HG03439 (cell line): ENCODE results near the gene GNS.
A peak's percentile ranks its signal among the peaks of the same experiment; 100 is the strongest.
"Not testable (repeated sequence)": the region's sequence is repeated elsewhere in the genome, so short reads cannot be mapped to it uniquely, and the experiment has no call there.

Experiments used
- ATAC-seq: cut with Tn5 transposase; IDR thresholded peaks from one replicate; pipeline ENCODE4 v1.9.1; 2021; ENCODE audit warnings: mild to moderate bottlenecking, moderate library complexity; ENCODE audit not compliant: unreplicated experiment

GNS gene

DNA sequence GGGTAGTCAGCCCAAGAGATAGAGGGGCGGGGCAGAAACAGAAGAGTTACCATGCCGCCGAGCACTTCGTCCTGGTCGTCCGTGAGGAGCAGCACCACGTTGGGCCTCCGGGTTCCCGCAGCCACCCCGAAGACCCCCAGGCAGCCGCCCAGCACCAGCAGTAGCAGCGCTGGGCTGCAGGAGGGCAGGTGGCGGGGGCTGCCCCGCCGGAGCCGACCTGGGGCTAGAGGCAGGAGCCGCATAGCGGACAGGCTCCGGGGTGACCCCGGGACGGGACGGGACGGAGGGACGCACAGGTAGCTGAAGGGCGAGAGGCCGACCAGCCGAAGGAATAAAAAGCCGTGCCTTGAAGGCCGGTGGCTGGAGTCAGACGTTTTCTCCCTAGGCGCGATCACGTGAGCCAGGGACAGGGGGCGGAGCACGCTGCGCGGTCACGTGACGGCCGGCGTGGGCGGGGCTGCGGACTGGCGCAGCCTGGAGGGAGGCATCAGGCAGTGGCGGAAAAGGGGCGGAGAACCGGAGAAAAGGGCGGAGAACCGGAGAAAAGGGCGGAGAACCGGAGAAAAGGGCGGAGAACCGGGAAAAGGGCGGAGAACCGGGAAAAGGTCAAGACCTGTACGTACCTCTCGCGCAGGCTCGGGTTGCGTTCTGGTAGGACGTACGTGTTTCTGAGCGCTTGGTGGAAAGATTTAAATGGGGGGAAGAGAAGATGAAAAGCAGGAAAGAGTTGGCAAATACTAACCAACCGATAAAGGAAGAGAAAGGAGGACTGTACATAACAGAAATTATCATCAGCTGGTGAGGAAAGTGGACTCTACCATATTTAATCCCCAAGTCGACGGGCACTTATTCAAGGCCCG, at the start of gene GNS:
TSS of gene GNS (minus strand) at position 372 of the 860 bp plus-strand sequence. CDS start at position 242, 130 bp downstream.
- peak; percentile 88 for ATAC-seq

DNA sequence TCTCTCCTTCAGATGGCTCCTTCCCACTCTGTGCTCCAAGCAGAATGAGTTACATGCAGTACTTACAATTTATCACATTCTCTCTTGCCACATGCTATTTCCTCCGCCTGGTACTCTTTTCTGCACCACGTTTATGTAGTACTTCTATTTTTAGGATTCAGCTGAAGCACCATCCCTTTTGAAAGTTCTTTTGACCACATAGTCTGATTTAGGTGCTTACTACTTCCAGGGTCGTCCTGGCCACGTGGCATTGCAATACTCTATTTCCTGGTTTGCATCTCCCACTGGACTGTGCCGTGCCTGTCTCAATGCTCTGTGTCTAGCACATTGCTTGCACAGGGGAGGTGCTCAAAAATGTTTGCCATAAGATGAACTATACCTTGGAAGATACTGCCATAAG, 48.9 kb upstream of the GNS start:
- no peak for ATAC-seq

DNA sequence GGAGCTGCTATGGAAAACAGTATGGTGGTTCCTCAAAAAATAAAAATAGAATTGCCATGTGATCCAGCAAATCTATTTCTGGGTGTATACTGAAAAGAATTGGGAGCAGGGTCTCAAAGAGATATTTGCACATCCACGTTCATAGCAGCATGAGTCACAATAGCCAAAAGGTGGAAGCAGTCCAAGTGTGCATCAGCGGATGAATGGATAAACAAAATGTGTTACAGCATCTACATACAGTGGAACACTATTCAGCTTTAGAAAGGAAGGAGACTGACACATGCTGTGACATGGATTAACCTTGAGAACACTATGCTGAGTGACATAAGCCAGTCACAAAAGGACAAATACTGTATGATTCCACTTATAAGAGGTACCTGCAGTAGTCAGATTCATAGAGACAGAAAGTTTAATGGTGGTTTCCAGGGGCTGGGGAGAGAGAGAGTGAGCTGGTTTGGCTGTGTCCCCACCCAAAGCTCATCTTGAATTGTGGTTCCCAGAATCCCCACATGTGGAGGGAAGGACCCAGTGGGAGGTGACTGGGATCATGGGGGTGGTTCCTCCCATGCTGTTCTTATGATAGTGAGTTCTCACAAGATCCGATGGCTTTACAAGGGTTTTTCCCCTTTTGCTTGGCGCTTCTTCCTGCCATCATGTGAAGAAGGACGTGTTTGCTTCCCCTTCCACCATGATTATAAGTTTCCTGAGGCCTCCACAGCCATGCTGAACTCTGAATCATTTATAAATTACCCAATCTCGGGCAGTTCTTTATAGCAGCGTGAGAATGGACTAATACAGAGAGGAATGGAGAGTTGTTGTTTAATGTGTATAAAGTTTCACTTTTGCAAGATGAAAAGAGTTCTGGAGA, 47.6 kb upstream of the GNS start:
- ATAC-seq, result no peak

DNA sequence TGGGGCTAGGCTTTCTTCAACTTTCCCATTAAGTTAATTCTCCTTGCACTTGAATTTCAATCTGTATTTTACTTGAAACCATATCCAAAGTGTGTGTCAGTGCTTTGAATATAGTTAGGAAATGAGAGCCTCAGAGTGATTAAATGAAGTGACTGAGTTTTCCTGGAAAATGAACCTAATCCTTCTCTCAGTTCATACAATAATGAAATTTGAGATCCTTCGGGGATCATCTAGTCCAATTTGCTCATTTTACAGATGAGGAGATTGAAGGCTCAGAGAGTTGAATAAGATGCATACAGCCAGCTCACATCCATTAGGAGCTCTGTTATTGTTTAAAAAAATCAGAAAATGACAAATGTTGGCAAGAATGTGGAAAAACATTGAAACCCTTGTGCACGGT, 47.0 kb upstream of the GNS start:
- no peak for ATAC-seq

DNA sequence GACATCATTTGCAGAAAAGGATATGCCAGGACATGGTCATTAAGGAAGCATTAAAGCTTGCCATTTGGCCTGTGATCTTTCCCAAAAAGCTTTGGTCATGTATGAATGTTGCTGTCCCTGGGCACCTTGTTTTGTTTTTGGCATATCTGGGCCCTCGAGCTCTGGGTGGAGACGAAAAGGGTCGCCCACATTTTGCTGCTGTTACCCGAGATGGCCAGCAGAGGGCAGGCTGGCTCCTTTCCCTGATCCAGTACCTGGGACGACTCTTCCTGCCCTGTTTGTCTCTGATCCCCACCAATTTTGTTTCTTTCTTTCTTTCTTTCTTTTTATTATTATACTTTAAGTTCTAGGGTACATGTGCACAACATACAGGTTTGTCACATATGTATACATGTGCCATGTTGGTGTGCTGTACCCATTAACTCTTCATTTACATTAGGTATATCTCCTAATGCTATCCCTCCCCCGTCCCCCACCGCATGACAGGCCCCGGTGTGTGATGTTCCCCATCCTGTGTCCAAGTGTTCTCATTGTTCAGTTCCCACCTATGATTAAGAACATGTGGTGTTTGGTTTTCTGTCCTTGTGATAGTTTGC, 43.1 kb upstream of the GNS start:
- not testable (repeated sequence) for ATAC-seq

DNA sequence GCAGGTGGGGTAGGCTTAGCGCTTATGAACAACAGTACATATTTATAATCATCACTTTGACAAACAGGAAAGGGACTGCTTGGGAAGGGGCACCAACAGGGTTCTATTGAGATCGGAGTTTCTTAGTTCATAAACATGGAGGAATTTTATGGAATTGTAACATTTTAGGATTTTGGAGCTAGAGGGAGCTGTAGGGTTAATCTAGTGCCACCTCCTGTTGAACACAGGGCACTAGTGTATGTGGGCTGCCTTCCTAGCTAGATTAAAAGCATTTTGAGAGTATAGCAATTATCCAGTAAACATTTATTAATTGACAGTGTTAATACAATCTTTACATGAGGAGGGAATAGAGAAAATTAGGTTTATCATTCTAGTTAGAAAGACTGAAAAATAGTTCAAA, 42.2 kb upstream of the GNS start:
- ATAC-seq, result no peak

DNA sequence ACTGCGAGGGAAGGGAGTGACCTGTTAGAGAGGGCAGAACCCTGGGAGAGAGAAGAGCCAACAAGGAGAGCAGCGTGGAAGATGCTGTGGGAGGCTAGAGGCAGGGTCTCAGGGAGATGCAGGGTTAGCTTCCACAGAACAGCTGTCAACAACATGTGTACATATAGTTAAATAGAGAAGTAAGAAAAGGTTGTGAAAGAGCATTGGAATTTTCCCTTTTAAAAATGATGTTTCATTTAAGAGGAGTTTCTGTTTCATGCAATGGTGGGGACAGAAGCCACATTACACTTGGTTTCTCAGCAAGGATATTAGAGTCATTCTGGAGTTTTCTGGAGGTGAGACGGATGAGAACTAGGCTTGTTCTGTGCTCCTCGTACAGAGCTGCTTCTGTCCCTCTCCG, 41.4 kb upstream of the GNS start:
- no peak for ATAC-seq

DNA sequence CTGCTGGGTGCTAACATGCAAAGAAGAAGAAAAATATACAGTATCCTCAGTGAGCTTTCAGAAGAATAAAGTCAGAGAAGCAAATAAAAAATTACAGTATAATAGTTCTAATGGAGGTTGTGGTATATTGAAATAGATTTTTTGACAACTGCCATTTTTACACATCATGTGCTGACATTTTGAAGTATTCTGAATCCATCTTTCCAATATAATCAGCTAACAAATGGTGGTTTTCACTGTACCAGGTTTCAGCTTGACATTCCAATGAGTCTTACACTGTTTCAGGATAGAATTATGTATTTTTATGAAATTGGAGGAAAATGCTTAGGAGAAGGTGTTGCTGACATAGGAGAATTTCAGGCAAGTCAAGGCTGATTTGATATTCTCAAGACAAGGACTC, 39.0 kb upstream of the GNS start:
- no peak for ATAC-seq

DNA sequence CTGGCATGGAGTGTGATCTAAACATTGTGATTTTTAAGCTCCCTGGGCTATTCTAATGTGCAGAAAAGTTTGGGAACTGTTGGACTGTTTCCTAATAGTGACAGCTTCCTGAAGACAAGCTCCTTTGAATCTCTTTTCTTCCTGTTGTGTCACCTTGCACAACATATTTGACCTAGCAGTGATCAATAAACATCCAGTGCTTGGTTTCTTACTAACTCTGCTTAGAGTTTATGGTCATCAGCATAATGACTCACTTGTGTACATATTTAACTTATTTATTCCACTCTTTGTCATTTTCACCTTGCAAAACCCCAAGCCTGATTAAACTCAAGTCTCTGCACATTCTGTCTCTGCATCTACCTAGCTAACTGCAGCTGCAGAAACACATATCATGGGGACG, 38.0 kb upstream of the GNS start:
- ATAC-seq, result no peak

DNA sequence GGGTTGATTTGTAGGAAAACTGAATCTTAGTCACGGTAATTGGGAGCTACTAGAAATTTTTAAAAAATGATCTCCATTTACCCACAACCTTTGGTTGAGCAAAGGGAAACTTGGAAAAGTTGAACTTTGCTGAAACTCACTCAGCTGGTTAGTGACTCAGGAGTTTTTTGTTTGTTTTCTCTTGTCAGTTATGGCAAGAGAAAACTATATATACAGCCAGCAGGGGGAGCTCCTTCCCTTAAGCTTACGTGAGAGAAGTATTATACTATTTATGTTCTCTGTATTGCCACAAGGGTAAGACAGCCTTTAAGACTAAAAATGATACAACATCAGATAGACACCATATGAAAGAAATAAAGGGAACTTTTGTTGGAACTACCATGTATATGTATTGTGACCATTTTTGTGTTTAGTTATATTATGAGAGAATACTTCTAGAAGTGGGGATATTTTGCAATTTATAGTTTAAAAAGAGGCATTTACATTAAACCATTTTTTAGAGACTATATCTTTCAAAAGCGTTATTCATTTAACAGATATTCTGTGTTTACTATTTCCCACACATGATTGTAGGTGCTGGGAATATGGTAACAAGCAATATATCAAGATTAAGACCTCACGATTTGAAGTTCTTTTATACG, 37.1 kb upstream of the GNS start:
- ATAC-seq, result peak; percentile 80

DNA sequence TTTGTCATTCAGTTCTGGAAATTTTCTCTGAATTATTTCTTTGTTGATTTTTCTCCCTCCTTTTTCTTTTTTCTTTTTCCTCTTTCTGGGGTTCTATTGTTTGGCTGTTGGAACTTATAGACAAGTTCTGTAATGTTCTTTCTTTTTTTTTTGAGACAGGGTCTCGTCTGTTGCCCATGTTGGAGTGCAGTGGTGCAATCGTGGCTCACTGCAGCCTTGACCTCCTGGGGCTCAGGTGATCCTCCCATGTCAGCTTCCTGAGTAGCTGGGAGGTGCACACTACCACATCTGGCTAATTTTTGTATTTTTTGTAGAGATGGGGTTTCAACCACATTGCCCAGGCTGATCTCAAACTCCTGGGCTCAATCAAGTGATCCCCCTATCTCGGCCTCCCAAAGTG, 35.1 kb upstream of the GNS start:
- no peak for ATAC-seq

DNA sequence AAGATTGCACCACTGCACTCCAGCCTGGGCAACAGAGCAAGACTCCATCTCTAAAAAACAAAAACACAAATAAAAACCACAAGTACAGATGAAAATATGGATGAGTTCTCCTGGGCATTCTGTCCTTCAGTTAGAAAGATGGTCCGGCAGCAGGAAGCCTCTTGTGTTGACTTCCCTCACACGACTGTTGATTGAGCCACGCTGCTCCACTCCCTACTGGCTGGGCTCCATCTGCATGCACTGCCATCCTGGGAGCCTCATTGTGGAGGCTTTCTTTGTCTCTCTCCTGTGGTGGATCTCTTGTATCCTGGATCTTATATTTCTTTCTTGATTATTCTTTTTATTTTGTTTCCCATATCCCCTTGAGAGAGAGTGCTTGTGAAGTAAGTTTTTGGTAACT, 34.4 kb upstream of the GNS start:
- ATAC-seq, result no peak

DNA sequence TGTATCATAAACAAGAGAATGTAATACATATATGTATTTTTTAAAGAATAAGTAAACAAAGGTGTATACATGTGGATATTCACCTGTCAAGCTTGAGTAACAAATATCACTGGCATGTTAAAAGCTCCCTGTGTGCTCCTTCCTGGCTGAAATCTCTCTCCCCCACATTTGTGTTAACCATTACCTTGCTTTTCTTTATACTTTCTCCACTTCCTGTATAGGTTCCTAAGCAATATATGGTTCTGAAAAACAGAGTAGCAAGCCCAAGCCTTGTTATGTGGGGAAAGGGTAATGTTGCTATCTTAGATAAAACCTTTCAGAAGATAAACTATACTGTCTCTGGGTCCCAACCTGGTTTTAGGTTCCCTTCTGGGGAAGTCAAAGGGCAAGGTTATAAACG, 32.9 kb upstream of the GNS start:
- no peak for ATAC-seq

DNA sequence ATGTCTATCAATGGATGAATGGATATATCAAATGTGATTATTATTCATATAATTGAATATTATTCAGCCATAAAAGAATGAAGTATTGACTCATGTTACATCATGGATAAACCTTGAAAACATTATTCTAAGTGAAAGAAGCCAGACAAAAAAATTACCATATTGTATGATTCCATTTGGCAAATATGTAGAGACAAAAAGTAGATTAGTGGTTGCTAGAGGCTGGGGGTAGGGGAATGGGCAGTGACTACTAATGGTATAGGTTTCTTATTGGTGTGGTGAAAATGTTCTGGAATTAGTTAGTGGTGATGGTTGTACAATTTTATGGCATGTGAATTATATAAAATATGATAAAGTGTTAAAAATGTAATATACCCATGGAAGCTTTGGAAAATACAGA, 31.8 kb upstream of the GNS start:
- ATAC-seq, result no peak

DNA sequence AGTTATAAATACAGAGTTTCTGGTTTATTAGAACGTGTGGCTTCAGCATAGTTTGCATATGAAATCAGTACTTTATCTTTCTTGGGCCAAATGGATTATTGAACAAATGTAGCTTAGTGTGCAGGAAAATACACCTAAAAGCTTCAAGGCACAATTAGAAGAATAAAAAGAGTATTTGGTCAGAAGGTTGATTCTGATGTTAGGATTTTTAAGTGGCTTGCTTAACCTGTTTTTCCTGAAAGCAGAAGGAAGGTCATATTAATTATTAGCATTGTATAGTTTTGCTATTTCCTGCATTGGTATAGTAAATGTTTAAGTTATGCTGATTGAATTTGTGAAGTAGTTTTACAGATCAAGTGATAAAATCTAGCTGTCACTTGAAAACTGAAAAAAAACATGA, 31.0 kb upstream of the GNS start:
- no peak for ATAC-seq

DNA sequence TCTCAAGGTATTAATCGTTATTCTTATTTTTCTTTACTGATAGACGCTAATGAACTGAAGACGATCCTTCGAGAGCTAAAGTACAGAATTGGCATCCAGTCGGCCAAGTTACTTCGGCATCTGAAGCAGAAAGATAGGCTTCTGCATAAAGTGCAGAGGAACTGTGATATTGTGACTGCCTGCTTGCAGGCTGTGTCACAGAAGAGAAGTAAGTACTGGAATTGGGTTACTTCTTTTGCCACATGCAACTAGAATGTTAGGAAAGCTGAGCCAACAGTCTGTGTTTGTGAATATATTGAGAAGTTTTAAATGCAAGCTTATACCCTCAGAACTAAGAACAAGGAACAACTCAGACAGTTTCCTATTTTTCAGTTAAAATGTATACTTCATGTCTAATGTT, 26.6 kb upstream of the GNS start:
- ATAC-seq, result no peak

DNA sequence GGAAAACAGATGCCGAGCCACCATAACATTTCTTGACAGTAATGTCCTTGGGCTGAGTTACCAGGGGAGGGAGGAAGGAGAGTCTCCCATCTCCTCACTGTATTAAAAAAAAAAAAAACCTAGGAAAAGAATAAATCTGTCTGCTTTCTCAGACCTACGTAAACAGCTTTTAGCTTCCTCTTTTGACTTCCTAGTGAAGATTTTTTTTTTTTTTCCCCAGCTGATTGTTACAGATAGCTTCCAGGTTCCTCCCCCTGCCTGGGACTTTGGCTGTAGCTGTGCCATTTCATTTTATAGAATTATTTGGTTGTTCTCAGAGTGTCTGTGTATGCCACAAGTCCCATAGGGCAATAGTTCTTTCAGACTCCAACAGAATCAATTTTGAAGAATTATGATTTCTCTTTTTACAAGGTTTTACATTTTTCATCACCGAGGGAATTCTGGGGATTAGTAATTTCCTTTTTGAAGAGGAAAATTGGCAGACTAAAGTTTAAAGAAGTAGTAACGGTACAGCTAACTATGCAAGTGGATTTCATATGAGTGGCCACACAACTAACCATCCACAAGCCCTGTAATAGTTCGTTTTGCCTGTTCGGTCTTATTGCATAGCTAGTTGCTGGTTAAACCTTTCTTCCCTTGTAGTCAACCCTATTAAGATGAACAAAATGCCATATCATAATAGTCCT, 23.1 kb upstream of the GNS start:
- no peak for ATAC-seq

DNA sequence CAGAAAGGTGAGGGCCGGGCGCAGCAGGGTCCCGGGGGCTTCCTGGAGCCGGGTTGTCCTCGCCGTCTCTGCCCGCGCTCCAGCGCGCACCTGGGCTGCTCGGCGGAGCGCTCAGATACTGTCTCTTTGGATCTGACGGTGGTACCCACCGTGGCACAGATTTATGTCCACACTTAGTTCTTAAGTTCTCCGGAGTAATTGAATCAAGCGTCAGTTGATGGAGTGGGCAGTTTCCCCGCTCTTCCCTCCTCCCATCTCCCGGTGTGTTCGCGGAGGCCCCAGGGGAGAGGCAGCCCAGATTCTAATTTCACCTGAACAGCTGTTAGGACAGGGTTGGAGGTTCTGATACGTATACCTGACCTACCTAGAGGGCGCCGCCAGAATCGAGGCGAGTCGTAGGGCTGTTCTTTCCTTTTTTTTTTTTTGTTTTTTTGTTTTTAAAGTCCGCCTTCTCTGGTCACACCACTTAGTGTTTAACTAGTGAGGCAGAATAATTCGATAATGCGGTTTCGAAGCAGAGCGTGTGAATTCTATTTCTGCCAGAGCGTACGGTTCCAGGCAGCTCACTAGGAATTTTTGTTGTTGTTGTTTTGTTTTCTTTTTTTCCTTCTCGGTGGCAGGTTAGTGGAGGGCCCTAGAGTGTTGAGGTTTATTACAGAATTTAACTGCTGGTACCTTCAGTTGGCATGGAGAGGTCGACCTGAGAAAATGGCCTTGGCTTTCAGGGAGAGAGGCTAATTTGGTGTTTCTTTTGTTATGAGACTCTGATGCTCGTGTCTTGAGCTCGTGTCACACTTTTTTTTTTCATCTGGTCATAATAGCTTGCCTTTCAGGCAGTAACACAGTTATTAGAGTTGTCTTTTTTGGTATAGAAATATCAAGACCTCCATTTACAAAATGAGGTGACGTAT, 22.3 kb upstream of the GNS start:
- no peak for ATAC-seq

DNA sequence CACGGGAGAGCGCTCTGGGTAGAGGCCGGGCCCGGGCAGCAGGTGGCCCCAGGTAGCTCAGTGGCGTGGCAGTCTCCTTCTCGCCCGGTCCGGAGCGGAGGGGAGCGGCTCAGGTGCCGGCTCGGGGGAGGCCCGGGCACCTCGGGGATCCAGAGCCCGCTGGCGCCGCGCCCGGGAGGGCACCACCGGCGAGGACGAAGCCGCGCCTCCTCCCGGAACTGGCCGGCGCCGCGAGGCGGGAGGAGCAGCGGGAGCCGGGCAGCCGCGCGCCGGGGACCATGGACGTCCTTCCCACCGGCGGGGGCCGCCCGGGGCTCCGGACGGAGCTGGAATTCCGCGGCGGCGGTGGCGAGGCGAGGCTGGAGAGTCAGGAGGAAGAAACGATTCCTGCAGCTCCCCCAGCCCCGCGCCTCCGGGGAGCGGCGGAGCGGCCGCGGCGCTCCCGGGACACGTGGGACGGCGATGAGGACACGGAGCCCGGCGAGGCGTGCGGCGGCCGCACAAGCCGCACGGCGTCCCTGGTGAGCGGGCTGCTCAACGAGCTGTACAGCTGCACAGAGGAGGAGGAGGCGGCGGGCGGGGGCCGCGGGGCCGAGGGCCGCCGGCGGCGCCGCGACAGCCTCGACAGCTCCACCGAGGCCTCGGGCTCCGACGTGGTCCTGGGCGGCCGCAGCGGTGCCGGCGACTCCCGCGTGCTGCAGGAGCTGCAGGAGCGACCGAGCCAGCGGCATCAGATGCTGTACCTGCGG, 21.5 kb upstream of the GNS start:
- no peak for ATAC-seq
